NT2/D1 (cell line): ENCODE results near the gene NDOR1.

Experiments
- DNase-seq: peaks from one replicate; pipeline ENCODE4 v3.0.0-alpha.2; 2011; ENCODE audit warnings: low read depth, low spot score
- H3K27me3 ChIP-seq: 2 replicates; pipeline ENCODE4 v1.6.0; 2011; ENCODE audit warnings: mild to moderate bottlenecking; ENCODE audit not compliant: insufficient read length, insufficient read depth
- H3K36me3 ChIP-seq: 2 replicates; pipeline ENCODE4 v1.6.1; 2011; ENCODE audit warnings: mild to moderate bottlenecking, low read length, mixed read lengths; ENCODE audit not compliant: insufficient read depth, insufficient read length
- H3K4me1 ChIP-seq: 2 replicates; pipeline ENCODE4 v1.5.1; 2011; ENCODE audit not compliant: insufficient read depth, insufficient read length
- H3K4me3 ChIP-seq: 2 replicates; pipeline ENCODE4 v1.5.1; 2011; ENCODE audit warnings: low read depth; ENCODE audit not compliant: insufficient read length
- H3K9ac ChIP-seq: 2 replicates; pipeline ENCODE4 v1.6.0; 2011; ENCODE audit warnings: low read depth; ENCODE audit not compliant: insufficient read length
- H3K9me3 ChIP-seq: 2 replicates; pipeline ENCODE4 v1.5.1; 2011; ENCODE audit warnings: mild to moderate bottlenecking, low read length; ENCODE audit not compliant: insufficient read depth
- SUZ12 ChIP-seq: IDR thresholded peaks from 2 replicates; pipeline ENCODE4 v1.6.1; 2011; ENCODE audit not compliant: insufficient read length, insufficient read depth; ENCODE audit errors: extremely low read depth
- YY1 ChIP-seq: IDR thresholded peaks from 2 replicates; pipeline ENCODE4 v1.6.1; 2011; ENCODE audit not compliant: insufficient read length, insufficient read depth
- ZNF274 ChIP-seq: IDR thresholded peaks from 2 replicates; pipeline ENCODE4 v1.6.1; 2011; ENCODE audit warnings: mild to moderate bottlenecking, low read depth, low read length

The NDOR1 gene

DNA sequence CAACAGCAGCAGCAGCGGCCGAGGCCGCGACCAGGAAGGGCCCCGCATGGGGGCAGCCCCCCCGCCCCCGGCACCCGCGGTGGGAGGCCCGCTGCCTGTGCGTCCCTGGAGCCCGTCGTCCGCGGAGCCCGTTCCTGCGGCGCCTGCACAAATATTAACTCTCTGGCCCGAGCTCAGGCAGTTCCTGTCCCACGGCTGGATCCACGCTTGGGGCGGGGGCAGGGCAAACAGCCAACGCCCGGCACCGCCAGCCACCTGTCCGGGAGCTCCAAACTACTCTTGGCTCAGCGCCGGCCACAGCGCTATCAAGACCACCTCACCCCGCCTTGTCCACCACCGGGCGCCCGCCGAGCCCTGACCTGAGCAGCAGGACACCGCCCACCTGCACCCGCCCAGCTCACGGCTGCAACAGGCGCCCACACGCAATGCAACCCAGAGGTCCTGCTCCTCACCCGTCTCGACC lies 35.6 kb upstream of the NDOR1 start, which contains the start of gene LRRC26:
LRRC26 (minus strand) TSS at position 156 of the 463 bp plus-strand sequence; CDS start at position 48, 108 bp downstream.
- Histone ChIP-seq H3K4me1 (peaks cover 28% of the 10 kb centered on the region), H3K9me3 (no peaks in the 10 kb centered on the region), H3K4me3 (peak within 1 kb of the TSS; percentile 60), H3K27me3 (peaks cover 70% of the 10 kb centered on the region), H3K9ac (peak within 1 kb of the TSS; percentile 85), H3K36me3 (peaks cover 8% of the 10 kb centered on the region)
- no peak for DNase-seq
- TF ChIP-seq YY1 = no peak
- TF ChIP-seq ZNF274 = no peak
- TF ChIP-seq SUZ12 = no peak

DNA sequence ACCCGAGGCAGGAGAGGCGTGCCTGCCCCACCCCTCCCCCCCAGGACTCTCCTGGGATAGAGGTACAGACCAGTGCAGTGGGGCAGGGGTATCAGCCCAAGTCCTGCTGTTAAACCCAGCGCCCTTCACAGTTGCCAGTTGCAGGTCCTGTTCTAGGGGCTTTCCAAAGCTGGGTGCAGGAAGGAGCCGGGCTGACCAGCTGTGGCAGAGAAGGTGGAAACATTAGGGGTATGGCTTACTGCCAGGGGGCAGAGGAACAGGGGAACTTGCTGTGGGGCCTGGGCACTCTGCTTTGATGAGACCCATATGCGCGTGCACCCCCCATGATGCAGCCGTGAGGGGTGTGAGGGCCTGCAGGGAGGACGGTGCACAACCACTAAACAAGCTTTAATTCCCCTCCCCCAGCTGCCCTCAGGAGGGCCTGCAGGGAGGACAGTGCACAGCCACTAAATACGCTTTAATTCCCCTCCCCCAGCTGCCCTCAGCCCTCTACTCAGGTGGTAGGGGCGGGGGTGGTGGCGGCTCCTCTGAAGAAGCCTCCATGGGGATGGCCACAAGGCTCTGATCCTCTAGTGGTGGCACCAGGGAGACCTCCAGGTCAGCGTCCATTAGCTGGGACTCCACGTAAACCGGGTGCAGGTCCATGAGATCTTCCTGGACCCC lies 34.9 kb upstream of the NDOR1 start:
- H3K27me3 ChIP-seq = peaks cover 63% of the 10 kb centered on the region
- H3K9me3 ChIP-seq = no peaks in the 10 kb centered on the region
- H3K4me3 ChIP-seq = no peak overlapping the region
- peaks cover 9% of the 10 kb centered on the region for H3K36me3 ChIP-seq
- H3K9ac ChIP-seq = peak overlapping the region; percentile 85
- DNase-seq = no peak
- TF ChIP-seq ZNF274 (no peak), YY1 (no peak), SUZ12 (no peak)
- H3K4me1 ChIP-seq = peaks cover 28% of the 10 kb centered on the region

DNA sequence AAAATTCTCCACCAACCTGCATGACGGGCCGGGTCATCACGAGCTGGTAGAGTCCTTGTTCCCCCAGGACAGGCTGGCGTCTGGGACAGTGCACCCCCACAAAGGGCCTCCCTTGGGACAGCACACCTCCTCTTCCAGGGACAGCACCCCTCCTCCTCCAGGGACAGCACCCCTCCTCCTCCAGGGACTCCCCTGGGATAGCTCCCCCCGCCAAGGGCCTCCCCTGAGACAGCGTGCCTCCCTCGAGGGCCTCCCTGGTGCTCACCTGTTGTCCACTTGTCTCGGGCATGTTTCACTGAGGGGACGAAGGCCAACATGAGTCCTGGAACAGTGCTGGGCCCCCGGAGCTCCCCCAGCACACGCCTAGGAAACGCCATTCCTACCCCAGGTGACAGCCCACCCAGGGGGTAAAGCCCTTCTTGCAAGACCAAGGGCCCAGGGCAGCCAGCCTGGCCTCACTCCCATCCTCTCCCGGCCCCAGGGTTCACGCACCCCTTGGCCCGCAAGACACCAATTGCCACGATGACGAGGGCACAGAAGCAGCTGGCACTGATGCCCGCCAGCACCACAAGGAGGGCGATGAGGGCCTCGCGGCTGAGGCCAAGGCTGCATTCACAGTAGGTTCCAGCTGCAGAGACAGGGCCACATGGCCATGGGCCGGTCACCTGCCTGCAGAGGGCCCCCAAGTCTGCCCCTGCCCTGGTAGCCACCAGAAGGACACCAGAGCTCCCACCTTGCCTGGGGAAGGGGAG lies 34.2 kb upstream of the NDOR1 start:
- Histone ChIP-seq H3K27me3 (peaks cover 56% of the 10 kb centered on the region), H3K9me3 (no peaks in the 10 kb centered on the region), H3K9ac (no peak overlapping the region), H3K4me3 (no peak overlapping the region), H3K36me3 (peaks cover 9% of the 10 kb centered on the region), H3K4me1 (peaks cover 26% of the 10 kb centered on the region)
- TF ChIP-seq YY1 (no peak), SUZ12 (no peak), ZNF274 (no peak)
- DNase-seq = no peak

DNA sequence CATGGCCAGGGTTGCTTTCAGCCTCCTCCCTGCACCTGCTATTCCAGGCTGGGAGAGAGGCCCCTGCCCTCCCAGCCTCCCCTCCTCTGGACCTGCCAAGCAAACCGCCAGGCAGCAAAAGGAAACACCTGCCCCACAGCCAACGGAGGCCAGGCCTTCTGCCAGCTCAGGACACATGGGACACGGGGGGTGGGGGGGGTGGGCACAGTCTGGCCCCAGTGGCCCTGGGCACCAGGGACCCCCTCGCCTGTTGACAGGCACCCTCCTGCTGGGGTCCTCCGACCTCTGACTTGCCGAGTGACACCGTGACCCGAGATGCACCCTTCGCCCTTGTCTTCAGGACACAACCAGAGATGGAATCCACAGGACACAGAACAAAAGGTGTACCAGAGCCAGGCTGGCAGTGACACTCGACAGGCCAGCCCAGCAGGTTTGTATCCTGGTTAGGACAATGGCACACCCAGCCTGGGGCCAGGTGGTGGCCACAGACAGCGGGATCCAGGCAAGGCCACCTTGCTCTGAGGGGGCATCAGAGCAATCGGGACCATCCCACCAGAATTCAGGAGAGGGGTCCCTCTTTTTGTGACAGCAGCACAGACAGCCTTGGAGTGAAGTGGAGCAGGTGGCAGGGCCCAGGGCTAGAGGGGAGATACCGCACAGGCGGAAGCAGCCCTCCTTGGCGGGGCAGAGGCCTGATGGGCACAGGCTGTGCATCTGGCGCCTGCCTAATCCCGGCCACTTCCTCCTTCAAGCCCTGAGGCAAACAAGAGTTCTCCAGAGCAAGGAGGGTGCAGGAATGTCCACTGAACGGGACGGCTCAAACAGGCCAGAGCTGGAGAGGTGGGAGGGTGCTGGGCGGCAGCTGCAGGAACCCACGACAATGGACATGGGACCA lies 32.4 kb upstream of the NDOR1 start:
- Histone ChIP-seq H3K4me3 (no peak overlapping the region), H3K4me1 (peaks cover 23% of the 10 kb centered on the region), H3K9me3 (no peaks in the 10 kb centered on the region), H3K36me3 (peaks cover 21% of the 10 kb centered on the region), H3K27me3 (peaks cover 38% of the 10 kb centered on the region), H3K9ac (no peak overlapping the region)
- no peak for DNase-seq
- TF ChIP-seq YY1 = no peak
- TF ChIP-seq ZNF274 = no peak
- no peak for TF ChIP-seq SUZ12

DNA sequence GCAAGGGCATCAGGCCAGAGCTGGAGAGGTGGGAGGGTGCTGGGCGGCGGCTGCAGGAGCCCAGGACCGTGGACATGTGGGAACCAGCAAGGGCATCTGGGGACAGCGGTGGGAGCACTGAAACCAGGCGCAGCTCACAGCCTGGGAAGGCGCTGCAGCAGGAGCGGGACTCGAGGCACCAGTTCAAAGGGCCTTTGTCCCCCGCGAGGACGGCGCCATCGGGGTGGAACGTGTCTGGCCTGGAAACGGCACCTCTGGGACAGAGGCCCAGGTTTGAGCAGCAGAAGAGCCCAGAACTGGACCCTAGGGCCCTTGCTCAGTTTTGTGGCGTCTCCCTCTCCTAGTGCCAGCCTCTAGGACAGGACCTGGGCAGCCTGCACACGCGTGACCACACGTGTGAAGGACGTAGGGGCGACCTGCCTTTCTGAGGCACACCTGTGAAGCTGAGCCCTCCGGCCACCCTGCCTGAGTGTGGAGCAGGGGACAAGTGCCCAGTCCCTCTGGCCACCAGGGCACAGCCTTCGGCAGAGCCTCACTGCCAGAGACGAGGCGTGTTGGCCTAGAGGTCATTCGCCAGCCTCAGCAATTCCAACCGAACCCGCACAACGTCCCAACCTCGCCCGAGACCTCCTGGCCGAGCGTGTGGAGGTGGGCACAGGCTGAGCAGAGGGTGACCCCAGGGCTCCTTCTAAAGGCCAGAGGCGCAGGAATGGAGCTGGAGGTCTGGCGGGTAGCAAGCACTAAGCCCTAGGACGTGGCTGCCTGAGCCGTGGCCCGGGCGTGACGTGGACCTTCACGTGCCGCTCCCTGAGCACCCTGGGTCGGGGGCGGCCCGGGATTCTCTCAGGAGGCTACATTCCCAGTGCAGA lies 31.5 kb upstream of the NDOR1 start:
- no peak for DNase-seq
- Histone ChIP-seq H3K27me3 (peaks cover 29% of the 10 kb centered on the region), H3K9me3 (no peaks in the 10 kb centered on the region), H3K36me3 (peaks cover 29% of the 10 kb centered on the region), H3K4me1 (peaks cover 23% of the 10 kb centered on the region), H3K9ac (no peak overlapping the region), H3K4me3 (no peak overlapping the region)
- TF ChIP-seq SUZ12 (no peak), YY1 (no peak), ZNF274 (no peak)

DNA sequence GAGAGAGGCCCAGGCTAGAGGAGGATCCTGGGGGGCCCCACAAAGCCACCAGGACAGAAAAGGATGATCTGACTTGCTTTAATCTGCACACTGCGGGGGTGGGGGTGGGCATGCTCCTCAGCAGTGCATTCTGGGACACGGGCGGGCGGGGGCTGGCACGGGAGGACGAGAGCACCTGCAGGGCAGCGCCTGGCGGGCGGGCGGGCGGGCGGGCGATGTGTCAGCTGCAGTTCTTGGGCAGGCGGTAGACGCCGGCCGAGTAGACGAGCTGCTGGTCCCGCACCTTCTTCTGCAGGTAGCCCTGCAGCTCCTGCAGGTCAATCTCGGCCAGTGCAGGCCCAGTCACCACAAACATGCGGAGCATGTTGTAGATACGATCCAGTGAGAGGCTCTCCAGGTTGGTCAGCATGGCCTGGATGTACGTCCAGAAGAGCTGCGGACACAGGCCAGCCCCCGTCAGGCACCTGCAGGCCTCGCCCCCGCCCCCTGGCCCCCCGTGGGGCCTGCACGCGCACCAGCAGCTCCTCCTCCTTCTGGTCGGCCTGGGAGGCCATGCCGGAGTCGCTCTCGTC lies 30.7 kb upstream of the NDOR1 start:
- Histone ChIP-seq H3K36me3 (peaks cover 37% of the 10 kb centered on the region), H3K4me1 (peaks cover 17% of the 10 kb centered on the region), H3K27me3 (peaks cover 21% of the 10 kb centered on the region), H3K4me3 (no peak overlapping the region), H3K9me3 (no peaks in the 10 kb centered on the region), H3K9ac (no peak overlapping the region)
- no peak for TF ChIP-seq ZNF274
- TF ChIP-seq SUZ12 = no peak
- TF ChIP-seq YY1 = no peak
- no peak for DNase-seq
